ENCODE data around the gene KCNN2.

The KCNN2 gene

DNA sequence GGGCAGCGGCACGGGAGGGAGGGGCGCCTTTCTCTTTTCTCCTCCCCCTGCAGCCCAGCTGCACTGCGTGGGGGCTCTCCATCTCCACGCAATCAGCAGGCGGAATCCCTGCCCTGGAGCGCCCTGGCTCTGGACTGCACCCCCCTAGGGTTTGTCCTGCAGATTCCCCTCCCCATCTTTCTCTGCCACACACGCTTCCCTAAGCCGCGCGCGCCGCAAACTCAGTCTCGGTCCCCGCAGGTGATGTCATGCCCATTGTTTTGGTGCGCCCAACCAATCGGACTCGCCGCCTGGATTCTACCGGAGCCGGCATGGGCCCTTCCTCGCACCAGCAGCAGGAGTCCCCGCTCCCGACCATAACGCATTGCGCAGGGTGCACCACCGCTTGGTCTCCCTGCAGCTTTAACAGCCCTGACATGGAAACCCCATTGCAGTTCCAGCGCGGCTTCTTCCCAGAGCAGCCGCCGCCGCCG is at the start of gene KCNN2:
Gene KCNN2, plus strand, starts transcription at position 347 of the 473 bp plus-strand sequence. Its CDS starts 70 bp downstream, at position 417.
- Histone ChIP-seq H3K9ac (ENCODE audit: low read length) (peak within 1 kb of the TSS; percentile 40), H3K4me1 (ENCODE audit: control insufficient read depth, insufficient read depth, low read length) (no peaks in the 10 kb centered on the region), H3K27me3 (ENCODE audit: control insufficient read depth, insufficient read depth, low read length) (peaks cover 4% of the 10 kb centered on the region), H3K4me3 (ENCODE audit: low read length) (peak within 1 kb of the TSS; percentile 70), H3K36me3 (ENCODE audit: control insufficient read depth, insufficient read depth, low read length) (no peaks in the 10 kb centered on the region), H3K27ac (ENCODE audit: low read depth, low read length) (peak within 1 kb of the TSS; percentile 24)

DNA sequence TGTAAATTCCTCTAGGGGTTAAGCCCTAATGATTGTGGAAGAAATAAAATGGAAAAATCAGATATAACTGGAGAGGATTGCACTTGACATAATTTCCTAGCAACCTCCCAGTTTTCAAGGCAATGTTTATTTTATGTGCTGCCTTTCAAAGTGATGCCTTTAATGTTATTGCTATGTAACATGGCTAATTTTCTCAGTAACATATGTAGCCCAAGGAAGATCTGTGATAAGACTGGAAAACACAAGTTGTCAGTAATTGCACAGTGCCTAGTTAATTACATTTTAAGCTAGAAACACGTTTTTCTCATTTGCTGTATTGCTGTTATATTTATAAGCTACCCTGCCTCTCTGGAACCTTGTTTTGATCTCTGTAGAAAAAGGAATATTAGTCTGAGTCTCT is 49.2 kb upstream of the KCNN2 start:
- H3K36me3 ChIP-seq (ENCODE audit: control insufficient read depth, insufficient read depth, low read length): no peaks in the 10 kb centered on the region
- H3K4me3 ChIP-seq (ENCODE audit: low read length): no peak overlapping the region
- H3K4me1 ChIP-seq (ENCODE audit: control insufficient read depth, insufficient read depth, low read length): no peaks in the 10 kb centered on the region
- H3K27ac ChIP-seq (ENCODE audit: low read depth, low read length): no peak overlapping the region
- H3K9ac ChIP-seq (ENCODE audit: low read length): no peak overlapping the region
- no peaks in the 10 kb centered on the region for H3K27me3 ChIP-seq (ENCODE audit: control insufficient read depth, insufficient read depth, low read length)

DNA sequence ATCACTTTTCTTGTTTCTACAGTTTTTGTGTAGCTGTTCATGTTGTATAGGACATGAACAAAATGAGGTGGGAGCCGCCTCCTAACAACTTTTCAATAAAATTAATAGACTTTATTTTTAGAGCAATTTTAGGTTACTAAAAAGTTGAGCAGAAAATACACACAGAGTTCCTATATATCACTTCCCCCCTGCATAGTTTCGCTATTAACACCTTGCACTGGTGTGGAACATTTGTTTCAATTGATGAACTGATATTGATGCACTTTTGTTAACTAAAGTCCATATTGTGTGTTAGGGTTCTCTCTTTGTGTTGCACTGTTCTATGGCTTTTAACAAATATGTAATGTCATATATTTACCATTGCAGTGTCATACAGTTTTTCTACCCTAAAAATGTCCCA is 47.8 kb upstream of the KCNN2 start:
- Histone ChIP-seq H3K27ac (ENCODE audit: low read depth, low read length) (no peak overlapping the region), H3K4me3 (ENCODE audit: low read length) (no peak overlapping the region), H3K27me3 (ENCODE audit: control insufficient read depth, insufficient read depth, low read length) (no peaks in the 10 kb centered on the region), H3K9ac (ENCODE audit: low read length) (no peak overlapping the region), H3K4me1 (ENCODE audit: control insufficient read depth, insufficient read depth, low read length) (no peaks in the 10 kb centered on the region), H3K36me3 (ENCODE audit: control insufficient read depth, insufficient read depth, low read length) (no peaks in the 10 kb centered on the region)

DNA sequence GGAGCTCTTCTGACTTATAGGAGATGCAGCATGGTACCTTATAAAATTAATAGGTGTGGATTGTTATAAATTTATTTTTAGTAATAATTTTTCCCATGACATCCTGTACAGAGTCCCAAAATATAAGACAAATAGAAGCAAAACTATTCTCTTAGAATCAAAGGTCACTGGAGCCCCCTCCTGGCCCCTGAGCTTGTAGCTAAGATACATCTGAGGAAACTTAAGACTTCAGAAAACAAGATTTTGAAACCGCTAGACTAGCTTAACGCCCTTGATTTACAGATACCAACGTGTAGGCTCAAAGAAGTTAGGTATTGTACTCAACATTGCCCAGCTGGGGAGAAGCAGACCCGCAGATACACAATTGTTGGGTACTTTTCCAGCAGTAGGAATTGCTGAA is 45.7 kb upstream of the KCNN2 start:
- Histone ChIP-seq H3K27me3 (ENCODE audit: control insufficient read depth, insufficient read depth, low read length) (no peaks in the 10 kb centered on the region), H3K4me3 (ENCODE audit: low read length) (no peak overlapping the region), H3K36me3 (ENCODE audit: control insufficient read depth, insufficient read depth, low read length) (no peaks in the 10 kb centered on the region), H3K4me1 (ENCODE audit: control insufficient read depth, insufficient read depth, low read length) (no peaks in the 10 kb centered on the region), H3K9ac (ENCODE audit: low read length) (no peak overlapping the region), H3K27ac (ENCODE audit: low read depth, low read length) (no peak overlapping the region)

DNA sequence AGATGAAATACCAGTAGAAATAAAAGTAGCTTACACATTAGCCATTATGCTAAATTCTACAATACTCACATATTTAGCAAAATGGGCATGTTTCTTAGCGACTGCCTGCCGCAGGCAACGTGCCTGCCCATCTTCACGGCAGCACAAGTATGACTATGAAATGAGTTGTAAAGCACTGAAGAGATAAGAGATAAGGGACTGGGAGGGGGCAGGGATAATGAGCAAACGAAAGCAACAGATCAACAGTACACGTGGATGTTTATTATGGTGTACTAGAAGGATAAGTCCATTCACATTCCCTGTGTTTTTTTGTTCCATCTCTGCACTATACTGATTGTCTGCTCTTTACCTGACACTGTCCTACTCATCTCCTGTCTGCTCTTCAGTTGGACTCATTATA is 44.1 kb upstream of the KCNN2 start:
- H3K9ac ChIP-seq (ENCODE audit: low read length): no peak overlapping the region
- H3K27ac ChIP-seq (ENCODE audit: low read depth, low read length): no peak overlapping the region
- no peaks in the 10 kb centered on the region for H3K4me1 ChIP-seq (ENCODE audit: control insufficient read depth, insufficient read depth, low read length)
- no peaks in the 10 kb centered on the region for H3K36me3 ChIP-seq (ENCODE audit: control insufficient read depth, insufficient read depth, low read length)
- H3K4me3 ChIP-seq (ENCODE audit: low read length): no peak overlapping the region
- H3K27me3 ChIP-seq (ENCODE audit: control insufficient read depth, insufficient read depth, low read length): no peaks in the 10 kb centered on the region

DNA sequence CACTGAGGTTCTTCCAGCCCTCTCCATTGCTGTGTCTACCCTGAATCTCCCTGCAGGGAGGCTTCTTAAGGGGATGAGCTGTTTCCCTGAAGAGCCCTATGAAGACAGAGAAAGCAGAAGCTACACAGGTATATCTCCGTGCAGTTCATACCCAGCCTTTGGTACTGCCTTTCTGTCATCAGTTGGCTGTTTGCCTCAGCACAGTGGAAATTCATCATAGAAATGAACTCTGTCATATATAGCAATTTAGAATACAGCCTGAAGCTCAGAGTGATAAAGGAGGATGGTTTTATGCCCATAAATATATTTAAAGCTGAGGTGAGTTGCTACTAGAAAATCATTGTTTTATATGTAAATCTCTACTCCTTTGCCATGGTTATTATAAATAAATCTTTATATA is 42.6 kb upstream of the KCNN2 start:
- H3K9ac ChIP-seq (ENCODE audit: low read length): no peak overlapping the region
- H3K36me3 ChIP-seq (ENCODE audit: control insufficient read depth, insufficient read depth, low read length): no peaks in the 10 kb centered on the region
- no peaks in the 10 kb centered on the region for H3K27me3 ChIP-seq (ENCODE audit: control insufficient read depth, insufficient read depth, low read length)
- H3K4me1 ChIP-seq (ENCODE audit: control insufficient read depth, insufficient read depth, low read length): no peaks in the 10 kb centered on the region
- H3K27ac ChIP-seq (ENCODE audit: low read depth, low read length): no peak overlapping the region
- H3K4me3 ChIP-seq (ENCODE audit: low read length): no peak overlapping the region

DNA sequence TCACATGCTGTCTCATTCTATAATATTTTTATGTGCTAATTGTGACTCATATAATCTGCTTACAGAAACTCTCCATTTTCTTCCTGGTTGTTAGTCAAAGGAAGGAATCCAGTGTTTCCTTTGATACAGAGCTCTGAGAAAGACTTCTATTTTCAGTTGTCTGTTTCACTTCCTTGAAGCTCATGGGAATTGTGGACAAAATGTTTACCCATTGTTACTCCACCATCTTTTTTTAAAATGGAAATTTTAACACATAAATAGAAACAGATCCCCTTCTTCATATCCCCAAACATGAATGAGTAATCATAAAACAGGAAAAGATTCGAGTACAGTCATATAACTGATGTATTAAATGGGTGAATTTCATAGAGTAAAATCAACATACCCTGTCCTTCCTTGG is 42.0 kb upstream of the KCNN2 start:
- no peaks in the 10 kb centered on the region for H3K36me3 ChIP-seq (ENCODE audit: control insufficient read depth, insufficient read depth, low read length)
- no peak overlapping the region for H3K9ac ChIP-seq (ENCODE audit: low read length)
- H3K4me1 ChIP-seq (ENCODE audit: control insufficient read depth, insufficient read depth, low read length): no peaks in the 10 kb centered on the region
- H3K27ac ChIP-seq (ENCODE audit: low read depth, low read length): no peak overlapping the region
- H3K4me3 ChIP-seq (ENCODE audit: low read length): no peak overlapping the region
- H3K27me3 ChIP-seq (ENCODE audit: control insufficient read depth, insufficient read depth, low read length): no peaks in the 10 kb centered on the region

DNA sequence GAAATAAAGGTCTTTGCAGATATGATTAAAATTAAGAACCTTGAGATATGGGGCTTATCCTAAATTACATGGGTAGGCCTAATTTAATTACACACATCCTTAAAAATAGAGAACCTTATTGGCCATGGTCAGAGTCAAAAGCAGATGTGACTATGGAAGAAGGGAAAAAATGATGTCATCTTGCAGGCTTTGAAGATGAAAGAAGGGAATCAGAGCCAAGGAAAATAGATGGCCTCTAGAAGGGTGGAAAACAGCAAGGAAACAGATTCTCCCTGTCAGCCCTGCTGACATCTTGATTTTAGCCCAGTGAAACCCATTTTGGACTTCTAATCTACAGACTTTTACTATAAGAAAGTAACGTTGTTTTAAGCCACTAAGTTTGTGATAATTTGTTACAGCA is 37.6 kb upstream of the KCNN2 start:
- Histone ChIP-seq H3K4me3 (ENCODE audit: low read length) (no peak overlapping the region), H3K9ac (ENCODE audit: low read length) (no peak overlapping the region), H3K27me3 (ENCODE audit: control insufficient read depth, insufficient read depth, low read length) (no peaks in the 10 kb centered on the region), H3K36me3 (ENCODE audit: control insufficient read depth, insufficient read depth, low read length) (no peaks in the 10 kb centered on the region), H3K27ac (ENCODE audit: low read depth, low read length) (no peak overlapping the region), H3K4me1 (ENCODE audit: control insufficient read depth, insufficient read depth, low read length) (no peaks in the 10 kb centered on the region)

DNA sequence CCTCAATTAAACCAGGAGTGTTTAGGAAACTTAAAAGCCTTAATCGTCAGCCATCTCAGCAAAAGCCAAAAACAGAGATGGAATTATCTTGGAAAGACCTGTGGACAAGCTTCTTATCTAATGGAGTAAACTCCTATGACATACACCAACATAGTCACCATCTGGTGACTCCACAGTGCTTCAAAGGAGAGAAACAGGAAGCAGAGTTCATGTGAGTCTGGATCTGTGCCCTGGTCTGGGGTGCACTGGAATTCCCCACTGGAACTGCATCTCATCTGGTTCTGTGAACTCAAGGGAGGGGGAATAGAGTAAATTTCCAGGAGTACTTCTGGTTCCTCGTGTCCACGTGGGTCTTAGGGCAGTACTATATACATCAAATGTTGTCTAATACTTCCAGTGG is 36.3 kb upstream of the KCNN2 start:
- Histone ChIP-seq H3K36me3 (ENCODE audit: control insufficient read depth, insufficient read depth, low read length) (no peaks in the 10 kb centered on the region), H3K27me3 (ENCODE audit: control insufficient read depth, insufficient read depth, low read length) (no peaks in the 10 kb centered on the region), H3K4me1 (ENCODE audit: control insufficient read depth, insufficient read depth, low read length) (no peaks in the 10 kb centered on the region), H3K27ac (ENCODE audit: low read depth, low read length) (no peak overlapping the region), H3K9ac (ENCODE audit: low read length) (no peak overlapping the region), H3K4me3 (ENCODE audit: low read length) (no peak overlapping the region)

DNA sequence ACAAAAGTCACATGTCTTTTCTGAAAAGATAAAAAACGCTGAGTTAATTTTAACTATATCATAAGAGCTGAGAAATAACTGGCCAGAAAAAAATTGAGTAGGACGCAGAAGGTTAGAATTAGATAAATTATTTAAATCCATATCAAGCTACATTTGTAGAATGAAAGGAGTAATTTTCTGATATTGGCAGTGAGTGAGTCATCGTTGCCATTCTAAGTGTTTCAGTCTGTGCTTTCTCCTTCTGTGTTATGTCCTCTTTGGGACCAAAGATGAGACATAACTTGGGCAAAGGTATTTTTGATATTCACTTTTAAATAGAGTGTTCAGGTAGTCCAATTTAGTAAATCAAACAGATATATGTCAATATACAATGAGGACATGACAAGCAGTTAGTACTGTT is 34.4 kb upstream of the KCNN2 start:
- no peak overlapping the region for H3K9ac ChIP-seq (ENCODE audit: low read length)
- no peaks in the 10 kb centered on the region for H3K4me1 ChIP-seq (ENCODE audit: control insufficient read depth, insufficient read depth, low read length)
- H3K27me3 ChIP-seq (ENCODE audit: control insufficient read depth, insufficient read depth, low read length): no peaks in the 10 kb centered on the region
- no peak overlapping the region for H3K27ac ChIP-seq (ENCODE audit: low read depth, low read length)
- no peaks in the 10 kb centered on the region for H3K36me3 ChIP-seq (ENCODE audit: control insufficient read depth, insufficient read depth, low read length)
- no peak overlapping the region for H3K4me3 ChIP-seq (ENCODE audit: low read length)

DNA sequence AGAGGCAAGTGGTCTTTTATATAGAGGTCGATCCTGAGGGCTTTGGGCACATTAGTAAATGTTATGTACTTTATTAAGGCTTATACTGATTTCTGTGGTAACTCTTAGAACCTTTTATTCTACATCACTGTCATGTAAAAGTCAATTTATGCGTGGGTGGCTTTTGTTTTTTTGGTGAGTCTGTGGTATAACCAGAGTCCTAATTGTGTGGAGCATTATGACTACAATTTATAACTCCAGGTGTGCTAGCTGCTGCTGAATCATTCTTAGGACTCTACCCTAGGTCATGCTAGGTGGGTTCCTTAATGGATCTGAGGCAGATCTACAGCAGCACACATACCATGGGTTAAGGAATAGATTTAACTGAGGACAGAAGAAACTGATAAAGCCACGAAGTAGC is 33.9 kb upstream of the KCNN2 start:
- H3K27me3 ChIP-seq (ENCODE audit: control insufficient read depth, insufficient read depth, low read length): no peaks in the 10 kb centered on the region
- H3K27ac ChIP-seq (ENCODE audit: low read depth, low read length): no peak overlapping the region
- no peak overlapping the region for H3K4me3 ChIP-seq (ENCODE audit: low read length)
- H3K4me1 ChIP-seq (ENCODE audit: control insufficient read depth, insufficient read depth, low read length): no peaks in the 10 kb centered on the region
- no peaks in the 10 kb centered on the region for H3K36me3 ChIP-seq (ENCODE audit: control insufficient read depth, insufficient read depth, low read length)
- H3K9ac ChIP-seq (ENCODE audit: low read length): no peak overlapping the region

DNA sequence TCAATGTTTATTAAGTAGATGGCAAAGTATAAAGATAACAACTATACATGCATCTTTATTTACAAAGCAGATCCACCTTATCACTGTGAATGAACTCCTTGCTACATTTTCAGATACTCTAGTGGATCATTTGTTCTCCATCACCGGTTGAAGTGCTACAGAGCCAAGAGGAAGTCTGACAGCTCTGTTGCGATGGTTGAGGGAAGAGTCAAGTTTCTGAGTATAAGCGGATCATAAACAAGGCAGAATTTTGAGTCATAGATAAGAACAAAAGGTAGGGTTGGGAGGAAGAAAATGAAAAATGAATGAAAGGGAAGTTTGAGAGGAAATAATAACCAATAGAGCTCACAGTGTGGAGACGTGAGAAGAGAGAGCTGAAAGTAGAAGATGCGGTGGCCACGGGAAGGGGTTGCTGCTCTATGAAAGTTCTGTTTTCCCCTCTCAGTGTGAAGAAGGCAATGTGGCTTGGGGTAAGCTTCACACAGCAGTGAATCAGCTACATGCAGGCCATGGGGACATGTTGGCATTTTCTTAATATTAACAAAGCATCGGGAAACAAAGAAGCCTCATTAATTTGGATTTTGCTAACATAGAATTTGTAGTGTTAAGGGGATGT is 30.8 kb upstream of the KCNN2 start:
- no peaks in the 10 kb centered on the region for H3K36me3 ChIP-seq (ENCODE audit: control insufficient read depth, insufficient read depth, low read length)
- H3K9ac ChIP-seq (ENCODE audit: low read length): no peak overlapping the region
- H3K4me3 ChIP-seq (ENCODE audit: low read length): no peak overlapping the region
- H3K27ac ChIP-seq (ENCODE audit: low read depth, low read length): no peak overlapping the region
- no peaks in the 10 kb centered on the region for H3K4me1 ChIP-seq (ENCODE audit: control insufficient read depth, insufficient read depth, low read length)
- H3K27me3 ChIP-seq (ENCODE audit: control insufficient read depth, insufficient read depth, low read length): no peaks in the 10 kb centered on the region

DNA sequence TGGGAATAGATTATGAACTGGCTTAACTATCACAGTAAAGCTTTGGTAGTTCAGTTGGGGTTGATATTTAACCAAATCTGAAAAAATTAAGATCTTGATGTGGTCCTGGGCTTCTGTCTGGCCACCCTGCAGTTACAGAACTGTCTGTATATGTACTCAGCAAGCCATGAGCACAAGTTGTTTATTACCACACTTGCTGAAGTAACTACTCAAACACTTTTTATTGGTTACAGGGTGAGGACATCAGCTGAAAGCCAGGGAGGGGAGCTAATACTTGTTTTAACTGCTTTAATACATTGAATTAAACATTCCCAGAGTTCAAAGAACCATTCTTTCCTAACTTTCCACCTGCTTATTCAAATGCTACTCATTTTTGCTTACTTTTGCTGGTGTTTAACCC is 29.4 kb upstream of the KCNN2 start:
- no peaks in the 10 kb centered on the region for H3K36me3 ChIP-seq (ENCODE audit: control insufficient read depth, insufficient read depth, low read length)
- H3K4me3 ChIP-seq (ENCODE audit: low read length): no peak overlapping the region
- H3K27me3 ChIP-seq (ENCODE audit: control insufficient read depth, insufficient read depth, low read length): no peaks in the 10 kb centered on the region
- no peak overlapping the region for H3K27ac ChIP-seq (ENCODE audit: low read depth, low read length)
- no peaks in the 10 kb centered on the region for H3K4me1 ChIP-seq (ENCODE audit: control insufficient read depth, insufficient read depth, low read length)
- H3K9ac ChIP-seq (ENCODE audit: low read length): no peak overlapping the region
